ENCODE results near the gene TAF6L.

- TF ChIP-seq CTCF (IDR thresholded peaks at IDR 0.05) (no peak), POLR2A (IDR thresholded peaks at IDR 0.05) (no peak)
These were observed 23.6 kb upstream of the TAF6L start for GRCh38 chr11:62747475-62748160.
